Measurements from ENCODE around the gene RNASE7. TPM values are rescaled to one million over a fixed set of nuclear protein-coding genes. Genes with fewer than 3 reads are reported as not detected.

Gene RNASE7
- total RNA-seq, 2 experiments from 2014 or later = not detected

GRCh38 chr14:21023817-21024584 lies 18.2 kb upstream of the RNASE7 start:
- Mint-ChIP-seq H3K9me3 (ENCODE audit: insufficient read depth) (no peaks in the 10 kb centered on the region), H3K36me3 (ENCODE audit: low read depth) (no peaks in the 10 kb centered on the region), H3K4me1 (ENCODE audit: low read depth) (peaks cover 12% of the 10 kb centered on the region), H3K4me3 (peak overlapping the region; percentile 65), H3K27me3 (ENCODE audit: low read depth) (peaks cover 30% of the 10 kb centered on the region), H3K27ac (peak overlapping the region; percentile 13)
- DNase-seq (peak; percentile 31), ATAC-seq (no peak)
- ChIA-PET POLR2A (interaction anchor here (0.7 to 0.8 kb wide), 2 partner anchors 9 to 233 kb away, joined by 3 read pairs; no protein-coding TSS in a partner anchor), CTCF (interaction anchor here (1.0 to 3.1 kb wide), 7 partner anchors 9 to 80 kb away, joined by 3 to 22 read pairs (median 4); no protein-coding TSS in a partner anchor)

- H3K36me3 Mint-ChIP-seq (ENCODE audit: low read depth) = no peaks in the 10 kb centered on the region
- peak within 1 kb of the TSS; percentile 72 for H3K4me3 Mint-ChIP-seq
- ChIA-PET CTCF (interaction anchor here (1.0 to 3.1 kb wide), 5 partner anchors 10 to 80 kb away, joined by 3 to 22 read pairs (median 4); no protein-coding TSS in a partner anchor), POLR2A (interaction anchor here (0.7 kb wide), 1 partner anchor 232 kb away, joined by 3 read pairs; no protein-coding TSS in a partner anchor)
- peaks cover 12% of the 10 kb centered on the region for H3K4me1 Mint-ChIP-seq (ENCODE audit: low read depth)
- ATAC-seq (peak; percentile 90), DNase-seq (peak; percentile 75)
- peaks cover 30% of the 10 kb centered on the region for H3K27me3 Mint-ChIP-seq (ENCODE audit: low read depth)
- no peaks in the 10 kb centered on the region for H3K9me3 Mint-ChIP-seq (ENCODE audit: insufficient read depth)
- H3K27ac Mint-ChIP-seq = peak within 1 kb of the TSS; percentile 13
These were observed 17.4 kb upstream of the RNASE7 start, which contains the start of gene NDRG2 for GRCh38 chr14:21024585-21025370. NDRG2 (minus strand) TSS chr14:21025061; CDS start chr14:21023315, 1,746 bp downstream.

- Mint-ChIP-seq H3K36me3 (ENCODE audit: low read depth) (no peaks in the 10 kb centered on the region), H3K4me3 (peak overlapping the region; percentile 72), H3K9me3 (ENCODE audit: insufficient read depth) (no peaks in the 10 kb centered on the region), H3K4me1 (ENCODE audit: low read depth) (peaks cover 12% of the 10 kb centered on the region), H3K27ac (no peak overlapping the region), H3K27me3 (ENCODE audit: low read depth) (peaks cover 30% of the 10 kb centered on the region)
- ATAC-seq (no peak), DNase-seq (no peak)
- ChIA-PET CTCF (interaction anchor here (3.1 to 12.6 kb wide), 2 partner anchors 10 to 11 kb away, joined by 22 to 117 read pairs; no protein-coding TSS in a partner anchor), POLR2A (no interaction called here)
These were observed 16.5 kb upstream of the RNASE7 start for GRCh38 chr14:21025371-21026273.

- CTCF ChIA-PET = interaction anchor here (0.7 to 12.6 kb wide), 2 partner anchors 11 to 66 kb away, joined by 3 to 117 read pairs; no protein-coding TSS in a partner anchor
- H3K27ac Mint-ChIP-seq = no peak overlapping the region
- DNase-seq (no peak), ATAC-seq (no peak)
- H3K4me1 Mint-ChIP-seq (ENCODE audit: low read depth) = peaks cover 12% of the 10 kb centered on the region
- peaks cover 30% of the 10 kb centered on the region for H3K27me3 Mint-ChIP-seq (ENCODE audit: low read depth)
- no peak overlapping the region for H3K4me3 Mint-ChIP-seq
- H3K36me3 Mint-ChIP-seq (ENCODE audit: low read depth) = no peaks in the 10 kb centered on the region
- no peaks in the 10 kb centered on the region for H3K9me3 Mint-ChIP-seq (ENCODE audit: insufficient read depth)
- POLR2A ChIA-PET = no interaction called here
These were observed 15.7 kb upstream of the RNASE7 start for GRCh38 chr14:21026274-21026987.

- CTCF ChIA-PET = interaction anchor here (0.7 to 12.6 kb wide), 2 partner anchors 11 to 66 kb away, joined by 3 to 117 read pairs; no protein-coding TSS in a partner anchor
- H3K4me1 Mint-ChIP-seq (ENCODE audit: low read depth) = peaks cover 12% of the 10 kb centered on the region
- no peak overlapping the region for H3K4me3 Mint-ChIP-seq
- H3K27me3 Mint-ChIP-seq (ENCODE audit: low read depth) = peaks cover 30% of the 10 kb centered on the region
- no peak overlapping the region for H3K27ac Mint-ChIP-seq
- H3K9me3 Mint-ChIP-seq (ENCODE audit: insufficient read depth) = no peaks in the 10 kb centered on the region
- DNase-seq (no peak), ATAC-seq (no peak)
- POLR2A ChIA-PET = no interaction called here
- H3K36me3 Mint-ChIP-seq (ENCODE audit: low read depth) = no peaks in the 10 kb centered on the region
These were observed 15.2 kb upstream of the RNASE7 start for GRCh38 chr14:21026988-21027315.

- DNase-seq (no peak), ATAC-seq (no peak)
- Mint-ChIP-seq H3K27me3 (ENCODE audit: low read depth) (peaks cover 20% of the 10 kb centered on the region), H3K4me3 (no peak within 1 kb of the TSS), H3K27ac (no peak within 1 kb of the TSS), H3K36me3 (ENCODE audit: low read depth) (no peaks in the 10 kb centered on the region), H3K9me3 (ENCODE audit: insufficient read depth) (no peaks in the 10 kb centered on the region), H3K4me1 (ENCODE audit: low read depth) (peaks cover 3% of the 10 kb centered on the region)
- CTCF ChIA-PET = interaction anchor here (0.9 to 12.6 kb wide), 4 partner anchors 11 to 60 kb away, joined by 3 to 117 read pairs (median 8); no protein-coding TSS in a partner anchor
- POLR2A ChIA-PET = no interaction called here
These were observed 12.2 kb upstream of the RNASE7 start, which contains the start of gene TPPP2 for GRCh38 chr14:21029917-21030316. TPPP2 (plus strand) TSS chr14:21030217; CDS start chr14:21030582, 365 bp downstream.

- H3K36me3 Mint-ChIP-seq (ENCODE audit: low read depth) = no peaks in the 10 kb centered on the region
- POLR2A ChIA-PET = no interaction called here
- H3K27ac Mint-ChIP-seq = no peak overlapping the region
- peaks cover 18% of the 10 kb centered on the region for H3K27me3 Mint-ChIP-seq (ENCODE audit: low read depth)
- ATAC-seq = no peak
- no peak for DNase-seq
- CTCF ChIA-PET = interaction anchor here (1.5 to 12.6 kb wide), 3 partner anchors 10 to 59 kb away, joined by 3 to 117 read pairs (median 14); no protein-coding TSS in a partner anchor
- no peaks in the 10 kb centered on the region for H3K9me3 Mint-ChIP-seq (ENCODE audit: insufficient read depth)
- H3K4me1 Mint-ChIP-seq (ENCODE audit: low read depth) = no peaks in the 10 kb centered on the region
- H3K4me3 Mint-ChIP-seq = no peak overlapping the region
These were observed 11.6 kb upstream of the RNASE7 start for GRCh38 chr14:21030531-21030930.

- ATAC-seq (no peak), DNase-seq (no peak)
- peaks cover 10% of the 10 kb centered on the region for H3K27me3 Mint-ChIP-seq (ENCODE audit: low read depth)
- CTCF ChIA-PET = interaction anchor here (0.9 to 12.6 kb wide), 3 partner anchors 17 to 72 kb away, joined by 3 to 117 read pairs (median 8); no protein-coding TSS in a partner anchor
- H3K9me3 Mint-ChIP-seq (ENCODE audit: insufficient read depth) = no peaks in the 10 kb centered on the region
- no peaks in the 10 kb centered on the region for H3K4me1 Mint-ChIP-seq (ENCODE audit: low read depth)
- POLR2A ChIA-PET = interaction anchor here (0.6 kb wide), 1 partner anchor 9 kb away, joined by 3 read pairs; no protein-coding TSS in a partner anchor
- H3K4me3 Mint-ChIP-seq = no peak overlapping the region
- H3K27ac Mint-ChIP-seq = no peak overlapping the region
- H3K36me3 Mint-ChIP-seq (ENCODE audit: low read depth) = no peaks in the 10 kb centered on the region
These were observed 9.6 kb upstream of the RNASE7 start for GRCh38 chr14:21032326-21033132.

GRCh38 chr14:21033133-21033698 lies 8.9 kb upstream of the RNASE7 start:
- ChIA-PET POLR2A (interaction anchor here (0.6 to 1.3 kb wide), 2 partner anchors 37 to 546 kb away, joined by 3 to 4 read pairs; partner anchors contain the start of gene ARHGEF40), CTCF (interaction anchor here (2.6 to 12.6 kb wide), 2 partner anchors 18 to 71 kb away, joined by 8 to 117 read pairs; no protein-coding TSS in a partner anchor)
- H3K4me1 Mint-ChIP-seq (ENCODE audit: low read depth) = no peaks in the 10 kb centered on the region
- no peaks in the 10 kb centered on the region for H3K36me3 Mint-ChIP-seq (ENCODE audit: low read depth)
- DNase-seq (no peak), ATAC-seq (no peak)
- no peak overlapping the region for H3K27ac Mint-ChIP-seq
- no peak overlapping the region for H3K4me3 Mint-ChIP-seq
- no peaks in the 10 kb centered on the region for H3K9me3 Mint-ChIP-seq (ENCODE audit: insufficient read depth)
- peaks cover 12% of the 10 kb centered on the region for H3K27me3 Mint-ChIP-seq (ENCODE audit: low read depth)
